Ovary (tissue), 9 donors: ENCODE measurements around the gene ZNF699. TPM values are rescaled to one million over a fixed set of nuclear protein-coding genes. Genes with fewer than 3 reads are reported as not detected.

Source experiments
- DNase-seq, 5 donors: peaks; one replicate each; pipeline ENCODE4 v3.0.0-alpha.2; 2019 to 2020
- H3K27ac ChIP-seq, 2 donors: fragments of 200-600 bp; one replicate each; pipeline versions ENCODE4 v1.5.1 to v1.8.0; 2019 to 2022
- H3K27me3 ChIP-seq: fragments of 200-600 bp; one replicate; pipeline ENCODE4 v1.8.0; 2022
- H3K36me3 ChIP-seq: fragments of 200-600 bp; sonication (generic); one replicate; pipeline ENCODE4 v1.5.1; 2019
- H3K4me1 ChIP-seq: one replicate; pipeline ENCODE4 v1.8.1; 2013; ENCODE audit warnings: mild to moderate bottlenecking, moderate library complexity; ENCODE audit not compliant: insufficient read depth
- H3K4me3 ChIP-seq: fragments of 200-600 bp; sonication (generic); one replicate; pipeline ENCODE4 v1.5.1; 2017
- H3K9me3 ChIP-seq, 2 donors: fragments of 200-600 bp in 1 of 2; sonication (generic) in 1 of 2; one replicate each; pipeline versions ENCODE4 v1.5.1 to v1.8.1; 2013 to 2019; ENCODE audit warnings: mild to moderate bottlenecking in 1 of 2, moderate library complexity in 1 of 2
- CTCF ChIP-seq, 3 donors: fragments of 450-650 bp in 2 of 3; fragments of 200-600 bp in 1 of 3; IDR thresholded peaks; one replicate each; pipeline versions ENCODE4 v1.5.1 to v1.8.0; 2016 to 2022; ENCODE audit warnings: antibody characterized with exemption in 3 of 3, mild to moderate bottlenecking in 1 of 3
- EP300 ChIP-seq: sonication (generic); formaldehyde crosslinking; IDR thresholded peaks from one replicate; pipeline ENCODE4 v1.6.1; 2017; ENCODE audit warnings: antibody characterized with exemption
- POLR2A ChIP-seq: fragments of 450-650 bp; IDR thresholded peaks from one replicate; pipeline ENCODE4 v1.6.1; 2017; ENCODE audit warnings: antibody characterized with exemption, mild to moderate bottlenecking, moderate library complexity
- WGBS, 3 donors: extraction: QIAGEN DNeasy Blood & Tissue Kit in 1 of 3; methylation state at CpG; one replicate each; pipeline versions ENCODE4 v1.1.5 to v1.1.7; 2013 to 2017; 5-methylcytosine and 5-hydroxymethylcytosine counted together
- intact Hi-C, 4 donors: fragments of 100-400 bp; cut with DNase I; formaldehyde crosslinking; loops; one replicate each; pipeline versions ENCODE4 v1.11.0 to v1.15.1; 2022 to 2023
- polyA plus RNA-seq, 2 donors: library from polyadenylated mRNA; stranded (reverse); fragments of 200-250 nt in 1 of 2; fragments of 350-450 nt in 1 of 2; fragmentation: Illumina TruSeq in 1 of 2; extraction: RNeasy Lipid Tissue Mini Kit (QIAGEN cat#74804) in 1 of 2; gene quantifications; one replicate each; pipeline ENCODE4 v1.2.3, GENCODE V29; 2013 to 2014
- total RNA-seq, 7 donors: library from RNA; depleted of rRNA in 2 of 7; stranded (reverse); fragments of >200 nt in 2 of 7; fragmentation: NEBNext Ultra II Directional in 3 of 7; extraction: Animal tissue kit (Norgen Biotek cat#: 25700) in 3 of 7; gene quantifications; one replicate each; pipeline versions ENCODE4 v1.1.0 to v1.2.4, GENCODE V29; 2016 to 2023
- donor health status: DM: no; HTN: no; CAD: no; lungs with moderate emphysema.
- donor health status: DM: no; HTN: no; CAD: no.
- donor health status: Bipolar disorder and iron deficiency.
- donor health status: DM: yes; HTN: yes; CAD: no.
- donor health status: DM: no; HTN: no; CAD: no.
- donor health status: DM: yes; HTN: yes; CAD: no.

ZNF699 gene
- total and polyA plus RNA-seq, 9 donors, result 3.6 to 31.2 (median 11.3) TPM

GRCh38 chr19:9321338-9321737 is 11.7 kb upstream of the ZNF699 start:
- WGBS, 3 donors, result 91 to 97% (median 96%) methylated on average over 19 to 23 of the region's 23 CpGs
- Histone ChIP-seq H3K27me3 (no peaks in the 10 kb centered on the region), H3K4me1 (no peaks in the 10 kb centered on the region), H3K9me3 (no peaks in the 10 kb centered on the region), H3K36me3 (no peaks in the 10 kb centered on the region), H3K4me3 (no peak overlapping the region), H3K27ac (no peak overlapping the region)
- DNase-seq, result no peak
- intact Hi-C loops, result loop anchor here in 2 of 4 donors (5.0 to 10.0 kb wide), 2 partner anchors 466 to 493 kb away; partner anchors contain the start of gene FBXL12 (in 1 of the 2)
- no peak for TF ChIP-seq EP300
- TF ChIP-seq CTCF (IDR thresholded peaks at IDR 0.05), result no peak
- no peak for TF ChIP-seq POLR2A

- Histone ChIP-seq H3K27me3 (no peaks in the 10 kb centered on the region), H3K4me1 (no peaks in the 10 kb centered on the region), H3K27ac (no peak overlapping the region), H3K36me3 (no peaks in the 10 kb centered on the region), H3K9me3 (no peaks in the 10 kb centered on the region), H3K4me3 (no peak overlapping the region)
- WGBS, 3 donors, result 55 to 69% (median 60%) methylated on average over 4 of the region's 4 CpGs
- no peak for DNase-seq
- TF ChIP-seq POLR2A (no peak), EP300 (no peak), CTCF (IDR thresholded peaks at IDR 0.05) (no peak)
- intact Hi-C loops, result loop anchor here in 2 of 4 donors (5.0 to 10.0 kb wide), 2 partner anchors 309 to 481 kb away; partner anchors contain the start of gene ZNF561 (in 1 of the 2)
Observed at GRCh38 chr19:9313756-9314155, 4.1 kb upstream of the ZNF699 start.

GRCh38 chr19:9309974-9310446 is 372 bp upstream of the ZNF699 start:
- Histone ChIP-seq H3K27ac (peak overlapping the region; percentile 72 to 90), H3K4me1 (peaks cover 1% of the 10 kb centered on the region), H3K27me3 (no peaks in the 10 kb centered on the region), H3K9me3 (peaks cover 0 to 5% of the 10 kb centered on the region in 2 donors), H3K4me3 (peak overlapping the region; percentile 97), H3K36me3 (no peaks in the 10 kb centered on the region)
- 2 to 6% (median 3%) methylated on average over 13 of the region's 13 CpGs for whole genome bisulfite sequencing, 3 donors
- TF ChIP-seq EP300 (no peak), POLR2A (no peak), CTCF (IDR thresholded peaks at IDR 0.05) (no peak)
- intact Hi-C loops, result loop anchor here in 2 of 4 donors (5.0 to 10.0 kb wide), 3 partner anchors 275 to 485 kb away; partner anchors contain the start of genes ZNF121 (in 1 of the 2) and ZNF561 (in 1 of the 2)
- DNase-seq, result peak; percentile 95 to 96 (median 95)

- intact Hi-C loops, result loop anchor here in 1 of 4 donors (10.0 kb wide), 1 partner anchor 277 kb away; the partner anchor contains the start of gene ZNF121
- no peaks in the 10 kb centered on the region for H3K36me3 ChIP-seq
- H3K27ac ChIP-seq, result no peak overlapping the region
- H3K27me3 ChIP-seq, result no peaks in the 10 kb centered on the region
- H3K9me3 ChIP-seq, result peaks cover 0 to 12% of the 10 kb centered on the region in 2 donors
- peaks cover 1% of the 10 kb centered on the region for H3K4me1 ChIP-seq
- TF ChIP-seq EP300 (no peak), CTCF (IDR thresholded peaks at IDR 0.05) (no peak)
- H3K4me3 ChIP-seq, result peak overlapping the region; percentile 97
- DNase-seq, result no peak
- WGBS, 3 donors, result 55 to 62% (median 59%) methylated on average over 10 of the region's 10 CpGs
Observed at GRCh38 chr19:9308091-9308770, 1.4 kb downstream of the ZNF699 start.
